T-helper 9 cell (primary cell): ENCODE data around the gene DPYD.

Experiments
- DNase-seq: peaks from one replicate; pipeline ENCODE4 v3.0.0-alpha.2; 2020

The DPYD gene

GRCh38 chr1:97348599-97349265, 572.1 kb downstream of the DPYD start:
- DNase-seq = no peak

GRCh38 chr1:97340951-97341350, 579.9 kb downstream of the DPYD start:
- DNase-seq = no peak

- no peak for DNase-seq
Measured at GRCh38 chr1:97338347-97338746, 582.5 kb downstream of the DPYD start.

DNA sequence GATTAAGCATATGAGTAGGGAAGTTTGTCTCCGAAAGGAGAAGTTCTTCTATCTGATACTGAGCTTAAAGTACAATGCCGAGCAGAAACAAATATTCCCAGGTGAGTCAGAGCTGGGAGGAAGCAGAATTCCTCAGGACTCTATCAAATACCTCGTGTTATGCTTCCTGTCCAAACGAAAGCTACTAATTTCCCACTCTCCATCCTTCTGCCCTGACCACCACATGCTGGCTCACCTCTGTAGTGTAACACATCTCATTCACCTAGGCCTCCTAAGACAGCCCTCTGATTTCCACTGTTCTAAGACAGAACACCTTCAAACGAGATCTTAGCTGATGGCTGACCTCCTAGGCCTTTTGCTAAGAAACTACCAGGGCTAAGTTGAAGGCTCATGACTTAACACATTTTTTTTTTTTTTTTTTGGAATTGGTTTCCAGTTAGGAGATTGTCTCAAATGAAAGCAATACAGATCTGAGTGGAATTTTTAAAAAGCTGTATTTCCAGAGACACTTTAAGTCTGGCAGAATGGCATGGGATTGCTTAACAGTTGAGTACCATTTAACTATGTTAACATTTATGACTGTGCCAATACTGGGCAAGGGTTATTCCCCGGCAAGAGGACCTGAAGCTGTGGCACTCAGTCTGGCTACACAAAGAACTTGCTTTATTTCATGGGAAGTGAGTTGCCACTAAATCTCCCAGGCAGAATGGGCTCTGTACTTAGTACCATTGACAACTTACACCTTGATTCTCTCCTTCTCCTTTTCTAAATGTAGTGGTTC, 583.4 kb downstream of the DPYD start:
- no peak for DNase-seq

- no peak for DNase-seq
Measured at GRCh38 chr1:97334454-97334853, 586.4 kb downstream of the DPYD start.

GRCh38 chr1:97332716-97333115, 588.1 kb downstream of the DPYD start:
- no peak for DNase-seq

DNA sequence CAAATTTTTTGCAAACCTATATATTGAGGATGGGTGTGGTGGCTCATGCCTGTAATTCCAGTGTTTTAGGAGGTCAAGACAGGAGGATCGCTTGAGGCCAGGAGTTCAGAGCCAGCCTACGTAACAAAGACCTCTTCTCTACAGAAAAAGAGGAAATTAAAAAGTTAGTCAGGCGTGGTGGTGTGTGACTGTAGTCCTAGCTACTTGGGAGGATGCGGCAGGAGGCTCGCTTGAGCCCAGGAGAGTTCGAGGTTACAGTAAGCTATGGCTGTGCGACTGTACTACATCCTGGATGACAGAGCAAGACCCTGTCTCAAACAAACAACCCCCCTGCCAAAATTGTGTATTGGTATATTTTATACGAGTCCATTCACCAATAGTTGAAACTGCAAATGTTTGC, 589.7 kb downstream of the DPYD start:
- DNase-seq = no peak

GRCh38 chr1:97314685-97315084, 606.1 kb downstream of the DPYD start:
- no peak for DNase-seq

GRCh38 chr1:97308131-97308530, 612.7 kb downstream of the DPYD start:
- DNase-seq = no peak

GRCh38 chr1:97307568-97307967, 613.3 kb downstream of the DPYD start:
- no peak for DNase-seq

DNA sequence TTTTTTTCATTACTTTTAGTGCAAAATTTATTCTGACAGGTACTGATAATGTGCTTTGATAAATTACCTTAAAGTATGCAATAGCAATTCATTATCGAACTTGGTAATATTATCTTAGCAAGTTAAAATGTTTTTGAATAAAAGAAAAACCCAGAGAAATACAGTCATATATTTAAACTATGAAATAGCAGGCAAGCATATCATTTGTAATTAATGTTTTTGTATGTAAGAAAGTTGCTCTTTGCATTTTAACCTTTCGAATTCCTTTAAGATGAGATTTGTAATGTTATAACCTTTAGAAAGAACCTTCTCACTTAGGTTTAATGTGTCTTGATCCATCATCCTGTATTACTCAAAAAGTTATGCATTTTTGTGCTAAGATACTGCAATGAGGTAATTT, 613.7 kb downstream of the DPYD start:
- no peak for DNase-seq

DNA sequence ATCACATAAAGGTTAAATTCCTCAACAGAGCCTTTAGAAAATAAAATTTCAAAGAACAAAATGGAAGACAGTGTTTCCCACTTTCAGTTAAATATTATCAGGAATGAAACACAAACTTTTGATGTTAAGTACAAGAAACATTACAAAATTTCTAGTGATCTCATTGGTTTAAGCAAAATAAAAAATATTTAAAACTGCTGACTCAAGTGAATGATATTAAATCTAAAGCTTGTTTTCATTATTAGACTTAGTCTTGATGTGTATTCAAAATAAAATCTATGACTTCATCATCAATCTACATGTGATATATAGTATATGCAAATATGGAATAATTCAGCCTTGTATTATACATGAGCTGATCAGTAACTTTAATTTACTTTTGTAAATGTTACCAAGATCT, 614.3 kb downstream of the DPYD start:
- DNase-seq = no peak

- no peak for DNase-seq
Measured at GRCh38 chr1:97304366-97304765, 616.5 kb downstream of the DPYD start.

DNA sequence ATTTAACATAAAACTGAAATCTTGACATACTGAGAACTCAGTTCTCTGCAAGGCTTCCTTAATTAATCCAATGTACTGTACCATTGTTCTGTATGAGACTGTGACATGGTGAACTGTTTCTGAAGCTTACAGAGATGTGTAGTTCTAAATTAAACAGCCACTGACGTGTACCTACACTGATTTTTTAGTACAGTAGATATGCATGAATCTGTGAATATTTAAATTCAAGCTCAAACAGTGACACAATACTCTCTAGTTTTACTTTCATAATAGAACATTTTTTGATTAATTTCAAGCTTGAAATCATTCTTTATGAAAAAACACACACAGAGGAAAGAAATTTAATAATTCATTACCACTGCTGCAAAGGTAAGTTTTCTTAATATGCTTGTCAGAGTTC, 621.9 kb downstream of the DPYD start:
- DNase-seq = no peak

DNA sequence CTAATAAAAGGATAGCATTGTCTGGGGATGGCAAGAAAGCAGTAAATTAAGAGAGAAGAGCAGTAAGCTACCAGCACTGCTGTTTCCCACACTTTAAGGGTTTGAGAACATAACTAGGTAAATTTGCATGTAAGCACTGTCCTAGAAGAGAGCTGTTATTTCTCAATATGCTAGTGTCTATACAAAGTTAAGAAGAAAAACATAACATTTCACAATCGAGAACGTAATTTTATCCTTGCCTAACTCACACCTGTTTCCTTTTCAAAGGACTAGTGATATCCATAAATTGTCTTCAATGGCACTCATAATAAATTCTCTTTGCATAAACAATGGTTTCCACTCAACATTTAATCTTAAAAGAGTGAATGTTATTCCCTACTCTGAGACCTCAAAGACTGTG, 623.2 kb downstream of the DPYD start:
- DNase-seq = no peak

DNA sequence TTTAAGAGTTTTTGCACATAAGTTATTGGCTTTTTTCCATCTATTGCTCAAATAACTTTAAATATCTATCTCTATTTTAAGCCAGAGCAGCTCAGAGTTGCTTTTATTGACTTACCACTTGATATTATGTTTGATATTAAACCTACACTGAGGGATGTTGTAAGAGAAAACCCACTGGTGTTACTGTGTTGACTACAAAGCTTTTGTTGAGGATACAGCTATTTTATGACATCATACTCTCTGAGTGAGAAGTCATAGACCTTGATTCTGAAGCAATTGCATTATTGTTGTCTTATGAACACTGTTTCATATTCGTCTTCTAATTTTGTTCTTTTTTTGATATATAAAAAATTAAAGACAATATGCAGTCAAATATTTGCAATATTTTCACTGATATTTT, 638.9 kb downstream of the DPYD start:
- no peak for DNase-seq

GRCh38 chr1:97277891-97278654, 642.8 kb downstream of the DPYD start:
- DNase-seq = no peak

DNA sequence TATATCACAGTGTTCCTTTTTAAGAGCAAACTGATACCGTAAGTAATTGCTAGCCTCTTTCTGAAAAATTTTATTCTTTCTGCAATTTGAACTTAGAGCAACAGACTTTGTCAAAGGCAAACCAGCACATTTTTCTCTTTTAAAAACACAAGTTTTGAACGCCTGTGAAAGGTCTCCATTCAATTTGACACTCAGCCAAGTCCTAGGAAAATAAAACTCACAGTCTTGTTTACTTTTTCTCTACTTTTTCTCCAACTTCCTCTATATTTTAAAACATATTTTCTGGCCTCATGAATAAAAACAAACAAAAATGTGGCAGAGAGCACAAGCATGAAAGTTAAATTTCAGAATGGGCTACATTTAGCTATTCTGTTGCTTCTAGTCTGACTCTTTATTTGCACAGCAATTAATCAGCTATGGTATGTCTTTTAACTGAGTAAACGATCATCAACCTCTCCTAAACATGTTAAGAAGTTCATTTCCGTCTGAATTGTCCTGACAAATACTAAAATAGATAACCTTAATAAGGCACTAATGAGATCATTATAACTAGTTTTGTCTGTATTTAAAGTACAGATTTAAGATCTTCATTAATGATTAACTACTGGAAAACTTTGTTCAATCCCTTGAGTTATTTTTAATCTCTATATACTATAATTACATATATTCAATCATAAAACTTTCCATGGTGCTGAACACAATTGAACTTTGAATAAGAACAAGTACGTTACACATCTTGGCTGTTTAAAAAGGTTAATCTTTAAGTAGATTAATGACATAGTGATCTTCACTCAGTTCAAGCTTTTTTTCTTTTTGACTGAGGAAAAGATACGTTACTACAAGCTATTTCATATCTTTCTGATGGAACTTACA, 648.7 kb downstream of the DPYD start:
- no peak for DNase-seq

- DNase-seq = no peak
Measured at GRCh38 chr1:97270508-97271307, 650.1 kb downstream of the DPYD start.

DNA sequence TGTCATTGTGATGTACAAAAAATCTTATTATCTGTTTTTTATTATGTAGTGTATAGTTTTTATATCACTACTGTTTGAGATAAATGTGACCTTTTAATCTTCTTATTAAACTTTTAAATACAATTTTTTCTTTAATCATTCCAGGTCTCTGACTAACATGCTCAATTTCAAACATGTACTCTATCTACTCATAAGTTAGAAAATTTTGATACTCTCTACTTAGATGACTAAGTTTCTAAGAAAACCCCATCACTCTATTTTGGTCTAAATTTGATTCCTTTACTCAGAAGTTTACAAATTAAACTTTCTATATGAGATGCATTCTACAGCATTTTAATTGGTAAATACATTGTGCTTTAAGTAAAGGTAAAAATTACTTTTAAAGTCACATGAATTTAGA, 655.2 kb downstream of the DPYD start:
- no peak for DNase-seq

DNA sequence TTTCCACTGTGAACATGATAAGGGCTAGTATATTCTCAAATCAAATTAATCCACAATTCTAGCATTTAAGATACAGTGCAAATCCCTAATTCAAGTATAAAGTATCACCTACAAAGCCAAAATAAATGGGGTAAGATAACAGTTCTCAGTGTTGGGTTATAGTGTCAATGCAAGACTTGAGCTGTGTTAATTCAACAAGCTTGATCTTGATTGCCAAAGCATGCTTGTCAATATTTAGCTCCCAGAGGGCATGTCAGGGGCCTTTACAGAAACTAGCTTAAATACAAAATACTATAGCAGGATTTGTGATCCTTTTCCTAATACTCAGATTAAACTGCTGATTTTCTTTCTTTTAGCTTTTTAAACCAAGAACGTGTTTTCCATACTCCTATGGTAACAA, 658.0 kb downstream of the DPYD start:
- DNase-seq = no peak

- DNase-seq = no peak
Measured at GRCh38 chr1:97258597-97258996, 662.2 kb downstream of the DPYD start.
